ENCODE results near the gene MEGF11. TPM values are rescaled to one million over a fixed set of nuclear protein-coding genes. Genes with fewer than 3 reads are reported as not detected.

MEGF11 gene
- total RNA-seq, 1 experiment from 2014 or later, result 0.09 TPM

GRCh38 chr15:65945616-65946015 is 307.9 kb downstream of the MEGF11 start:
- H3K4me3 Mint-ChIP-seq (ENCODE audit: unreplicated experiment), result no peak overlapping the region
- DNase-seq (ENCODE audit: unreplicated experiment), result no peak
- TF ChIP-seq, protein P1, sequence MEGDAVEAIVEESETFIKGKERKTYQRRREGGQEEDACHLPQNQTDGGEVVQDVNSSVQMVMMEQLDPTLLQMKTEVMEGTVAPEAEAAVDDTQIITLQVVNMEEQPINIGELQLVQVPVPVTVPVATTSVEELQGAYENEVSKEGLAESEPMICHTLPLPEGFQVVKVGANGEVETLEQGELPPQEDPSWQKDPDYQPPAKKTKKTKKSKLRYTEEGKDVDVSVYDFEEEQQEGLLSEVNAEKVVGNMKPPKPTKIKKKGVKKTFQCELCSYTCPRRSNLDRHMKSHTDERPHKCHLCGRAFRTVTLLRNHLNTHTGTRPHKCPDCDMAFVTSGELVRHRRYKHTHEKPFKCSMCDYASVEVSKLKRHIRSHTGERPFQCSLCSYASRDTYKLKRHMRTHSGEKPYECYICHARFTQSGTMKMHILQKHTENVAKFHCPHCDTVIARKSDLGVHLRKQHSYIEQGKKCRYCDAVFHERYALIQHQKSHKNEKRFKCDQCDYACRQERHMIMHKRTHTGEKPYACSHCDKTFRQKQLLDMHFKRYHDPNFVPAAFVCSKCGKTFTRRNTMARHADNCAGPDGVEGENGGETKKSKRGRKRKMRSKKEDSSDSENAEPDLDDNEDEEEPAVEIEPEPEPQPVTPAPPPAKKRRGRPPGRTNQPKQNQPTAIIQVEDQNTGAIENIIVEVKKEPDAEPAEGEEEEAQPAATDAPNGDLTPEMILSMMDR (IDR thresholded peaks at IDR 0.05; ENCODE audit: unreplicated experiment), result no peak
- no peaks in the 10 kb centered on the region for H3K9me3 Mint-ChIP-seq (ENCODE audit: unreplicated experiment)
- H3K27me3 Mint-ChIP-seq (ENCODE audit: insufficient read depth, unreplicated experiment), result peaks cover 20% of the 10 kb centered on the region
- intact Hi-C loops (cut with micrococcal nuclease), result no loop called here
- POLR2A ChIA-PET, result no interaction called here
- no TSS peak for BruUV-seq (replicated peaks)
- peaks cover under 1% of the 10 kb centered on the region for H3K36me3 Mint-ChIP-seq (ENCODE audit: insufficient read depth, unreplicated experiment)
- peaks cover 5% of the 10 kb centered on the region for H3K4me1 Mint-ChIP-seq (ENCODE audit: insufficient read depth, unreplicated experiment)
- H3K27ac Mint-ChIP-seq (ENCODE audit: low read depth, unreplicated experiment), result no peak overlapping the region
- CTCF ChIA-PET, result no interaction called here

GRCh38 chr15:65944404-65944803 is 309.1 kb downstream of the MEGF11 start:
- Mint-ChIP-seq H3K4me3 (ENCODE audit: unreplicated experiment) (no peak overlapping the region), H3K27ac (ENCODE audit: low read depth, unreplicated experiment) (no peak overlapping the region), H3K36me3 (ENCODE audit: insufficient read depth, unreplicated experiment) (no peaks in the 10 kb centered on the region), H3K4me1 (ENCODE audit: insufficient read depth, unreplicated experiment) (peaks cover 16% of the 10 kb centered on the region), H3K9me3 (ENCODE audit: unreplicated experiment) (no peaks in the 10 kb centered on the region), H3K27me3 (ENCODE audit: insufficient read depth, unreplicated experiment) (peaks cover 13% of the 10 kb centered on the region)
- intact Hi-C loops (cut with micrococcal nuclease), result no loop called here
- POLR2A ChIA-PET, result no interaction called here
- TF ChIP-seq, protein P1 (IDR thresholded peaks at IDR 0.05; ENCODE audit: unreplicated experiment), result no peak
- no peak for DNase-seq (ENCODE audit: unreplicated experiment)
- BruUV-seq (replicated peaks), result no TSS peak
- CTCF ChIA-PET, result no interaction called here

DNA sequence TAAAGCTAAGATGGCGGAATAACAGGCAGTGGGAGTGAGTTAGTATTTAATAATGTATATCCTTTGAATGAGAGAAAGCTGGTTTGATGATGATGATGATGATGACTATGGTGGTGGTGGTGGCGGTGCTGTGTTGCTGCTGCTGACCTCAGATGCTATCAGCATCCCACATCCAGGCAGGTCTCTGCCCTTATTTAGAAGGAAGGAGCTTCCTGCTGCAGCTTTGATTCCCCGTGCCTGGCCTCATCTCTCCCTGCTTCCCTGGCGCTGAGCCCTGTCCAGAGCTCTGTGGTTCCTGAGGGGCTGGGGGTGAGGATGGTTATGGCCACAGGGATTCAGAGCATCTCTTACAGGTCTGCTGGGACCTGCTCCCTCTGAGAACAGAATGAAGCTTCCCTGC is 311.1 kb downstream of the MEGF11 start:
- Mint-ChIP-seq H3K4me3 (ENCODE audit: unreplicated experiment) (no peak overlapping the region), H3K9me3 (ENCODE audit: unreplicated experiment) (no peaks in the 10 kb centered on the region), H3K4me1 (ENCODE audit: insufficient read depth, unreplicated experiment) (peaks cover 16% of the 10 kb centered on the region), H3K27ac (ENCODE audit: low read depth, unreplicated experiment) (no peak overlapping the region), H3K27me3 (ENCODE audit: insufficient read depth, unreplicated experiment) (no peaks in the 10 kb centered on the region), H3K36me3 (ENCODE audit: insufficient read depth, unreplicated experiment) (no peaks in the 10 kb centered on the region)
- TF ChIP-seq, protein P1 (IDR thresholded peaks at IDR 0.05; ENCODE audit: unreplicated experiment), result no peak
- intact Hi-C loops (cut with micrococcal nuclease), result no loop called here
- no TSS peak for BruUV-seq (replicated peaks)
- ChIA-PET POLR2A (no interaction called here), CTCF (no interaction called here)
- no peak for DNase-seq (ENCODE audit: unreplicated experiment)

DNA sequence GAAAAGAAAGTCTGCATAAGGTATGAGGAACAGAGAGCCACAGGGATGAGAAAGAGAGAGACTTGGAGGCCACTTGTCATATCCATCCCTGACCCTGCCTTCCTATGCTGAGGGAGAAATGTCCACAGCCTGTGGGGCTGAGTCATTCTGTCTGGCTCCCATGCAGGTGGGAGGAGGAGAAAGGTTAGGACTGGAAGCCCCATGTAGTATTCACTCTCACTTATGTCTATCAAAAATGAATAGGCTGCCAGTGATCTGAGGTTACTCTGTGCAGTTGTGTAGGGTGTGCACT is 313.0 kb downstream of the MEGF11 start:
- peaks cover 16% of the 10 kb centered on the region for H3K4me1 Mint-ChIP-seq (ENCODE audit: insufficient read depth, unreplicated experiment)
- no peak overlapping the region for H3K4me3 Mint-ChIP-seq (ENCODE audit: unreplicated experiment)
- POLR2A ChIA-PET, result no interaction called here
- CTCF ChIA-PET, result interaction anchor here (0.9 kb wide), 1 partner anchor 9 kb away, joined by 3 read pairs; no protein-coding TSS in a partner anchor
- no peaks in the 10 kb centered on the region for H3K27me3 Mint-ChIP-seq (ENCODE audit: insufficient read depth, unreplicated experiment)
- intact Hi-C loops (cut with micrococcal nuclease), result no loop called here
- TF ChIP-seq, protein P1 (IDR thresholded peaks at IDR 0.05; ENCODE audit: unreplicated experiment), result no peak
- H3K27ac Mint-ChIP-seq (ENCODE audit: low read depth, unreplicated experiment), result no peak overlapping the region
- H3K36me3 Mint-ChIP-seq (ENCODE audit: insufficient read depth, unreplicated experiment), result no peaks in the 10 kb centered on the region
- DNase-seq (ENCODE audit: unreplicated experiment), result peak; percentile 63
- BruUV-seq (replicated peaks), result no TSS peak
- no peaks in the 10 kb centered on the region for H3K9me3 Mint-ChIP-seq (ENCODE audit: unreplicated experiment)
